Fibroblast of skin of right quadriceps (primary cell): ENCODE data around the gene RTN4R.

Experiments used
- DNase-seq: peaks from one replicate; pipeline ENCODE4 v3.0.0-alpha.2; 2013

RTN4R gene

DNA sequence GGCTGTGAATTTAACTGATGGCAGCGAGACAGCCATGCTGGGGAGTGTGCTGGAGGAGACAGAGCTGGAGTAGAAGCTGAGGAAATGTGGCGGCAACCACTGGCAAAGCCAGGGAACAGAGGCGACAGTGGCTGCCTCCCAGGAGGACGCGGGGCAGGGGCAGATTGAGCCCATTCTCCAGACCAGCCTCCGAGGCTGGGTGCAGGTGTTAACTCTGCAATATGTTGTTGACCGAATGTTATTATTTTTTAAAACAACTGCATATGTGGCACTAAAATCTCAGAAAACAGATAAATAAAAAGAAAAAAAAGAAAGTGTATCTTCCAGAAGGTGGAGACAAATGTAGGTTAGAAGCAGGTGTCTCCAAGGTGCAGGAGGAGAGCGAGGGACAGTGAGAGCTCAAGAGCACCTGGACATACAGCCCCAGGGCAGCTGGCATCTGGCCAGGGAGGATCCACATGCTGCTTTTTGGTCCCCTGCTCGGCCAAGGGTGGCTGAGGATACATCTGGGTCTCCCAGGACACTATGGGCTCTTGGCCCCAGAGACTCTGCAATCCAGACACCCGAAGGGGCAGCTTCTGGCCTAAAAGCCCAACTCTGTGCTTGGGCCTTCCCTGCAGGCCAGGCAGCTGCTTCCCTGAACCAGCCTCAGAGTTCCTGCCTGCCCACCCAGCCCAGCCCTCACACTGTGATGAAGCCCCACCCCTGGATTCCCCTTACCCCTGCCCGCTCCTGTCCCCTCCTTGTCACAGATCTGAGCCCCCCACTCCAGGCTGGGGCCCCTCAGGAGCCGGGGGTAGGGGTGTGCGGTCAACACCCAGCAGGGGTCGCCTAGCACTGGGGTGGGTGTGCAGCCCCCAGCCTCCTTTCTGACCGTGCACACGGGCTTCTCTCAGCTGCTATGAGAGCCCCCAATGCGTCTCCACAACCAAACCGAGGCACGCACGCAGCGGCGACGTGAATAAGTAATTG is 12.9 kb downstream of the RTN4R start:
- DNase-seq, result no peak

DNA sequence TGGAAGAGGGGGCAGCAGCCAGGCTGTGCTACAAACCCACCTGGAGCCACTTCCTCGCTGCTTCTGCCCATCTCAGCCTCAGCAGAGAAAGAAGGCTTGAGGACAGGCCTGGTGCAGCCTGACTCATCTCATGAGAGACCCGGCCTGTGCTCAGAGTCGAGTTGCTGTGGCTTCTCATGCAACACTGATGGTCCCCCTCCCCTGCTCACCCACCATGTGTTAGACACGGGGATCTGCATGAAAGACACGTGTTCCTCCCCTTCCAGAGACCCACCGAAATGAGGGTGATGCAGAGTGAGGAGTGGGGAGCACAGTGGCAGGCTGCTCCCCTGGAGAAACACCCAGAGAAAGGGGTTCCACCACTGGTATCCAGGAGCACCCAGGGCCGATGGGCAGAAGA is 15.0 kb downstream of the RTN4R start:
- DNase-seq, result no peak

DNA sequence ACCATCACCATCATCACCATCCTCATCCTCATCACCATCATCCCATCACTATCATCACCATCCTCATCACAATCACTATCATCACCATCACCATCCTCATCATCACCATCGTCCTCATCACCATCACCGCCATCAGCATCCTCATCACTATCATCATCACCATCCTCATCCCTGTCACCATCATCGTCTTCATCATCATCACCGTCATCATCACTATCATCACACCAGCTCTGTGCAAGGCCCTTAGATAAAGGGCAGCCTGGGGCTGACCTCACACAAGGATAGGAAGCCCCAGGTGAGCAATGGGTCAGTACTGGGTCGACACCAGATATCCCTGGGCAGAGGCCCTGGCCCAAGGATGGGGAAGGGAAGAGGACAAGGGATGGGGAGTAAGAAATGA is 16.1 kb downstream of the RTN4R start:
- no peak for DNase-seq

DNA sequence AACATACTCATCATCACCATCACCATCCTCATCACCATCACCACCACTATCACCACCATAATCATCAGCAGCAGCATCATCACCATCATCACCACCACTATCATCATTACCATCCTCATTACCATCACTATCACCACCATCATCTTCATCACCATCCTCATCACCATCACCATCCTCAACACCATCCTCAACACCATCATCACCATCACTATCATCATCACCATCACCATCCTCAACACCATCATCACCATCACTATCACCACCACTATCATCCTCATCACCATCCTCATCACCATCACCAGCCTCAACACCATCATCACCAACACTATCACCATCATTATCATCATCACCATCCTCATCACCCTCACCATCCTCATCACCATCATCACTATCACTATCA is 16.6 kb downstream of the RTN4R start:
- no peak for DNase-seq

DNA sequence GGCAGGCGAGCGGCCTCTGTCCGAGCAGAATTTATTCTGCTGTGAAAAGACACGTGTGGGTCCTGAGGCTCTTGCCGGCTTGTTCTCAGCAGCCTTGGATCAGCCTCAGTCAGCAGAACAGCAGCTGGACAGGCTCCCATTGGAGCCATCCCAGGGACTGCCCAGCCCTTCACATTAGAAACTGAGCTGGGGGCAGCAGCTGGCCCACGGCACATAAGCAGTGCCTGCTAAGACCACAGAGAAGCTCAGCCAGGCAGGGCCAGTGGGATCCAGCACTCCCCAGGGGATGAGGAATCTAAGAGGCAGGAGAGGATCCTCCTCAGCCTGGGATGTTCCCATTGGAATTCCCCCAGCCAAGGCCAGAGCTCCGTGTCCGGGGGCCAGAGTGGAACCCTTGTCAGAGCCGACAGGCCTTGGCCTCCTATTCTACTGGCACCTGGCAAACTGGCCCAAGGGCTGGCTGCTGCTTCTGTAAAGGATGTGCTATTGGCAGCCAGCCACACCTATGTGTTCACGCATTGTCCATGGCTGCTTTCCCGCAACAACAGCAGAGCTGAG is 18.2 kb downstream of the RTN4R start:
- no peak for DNase-seq

DNA sequence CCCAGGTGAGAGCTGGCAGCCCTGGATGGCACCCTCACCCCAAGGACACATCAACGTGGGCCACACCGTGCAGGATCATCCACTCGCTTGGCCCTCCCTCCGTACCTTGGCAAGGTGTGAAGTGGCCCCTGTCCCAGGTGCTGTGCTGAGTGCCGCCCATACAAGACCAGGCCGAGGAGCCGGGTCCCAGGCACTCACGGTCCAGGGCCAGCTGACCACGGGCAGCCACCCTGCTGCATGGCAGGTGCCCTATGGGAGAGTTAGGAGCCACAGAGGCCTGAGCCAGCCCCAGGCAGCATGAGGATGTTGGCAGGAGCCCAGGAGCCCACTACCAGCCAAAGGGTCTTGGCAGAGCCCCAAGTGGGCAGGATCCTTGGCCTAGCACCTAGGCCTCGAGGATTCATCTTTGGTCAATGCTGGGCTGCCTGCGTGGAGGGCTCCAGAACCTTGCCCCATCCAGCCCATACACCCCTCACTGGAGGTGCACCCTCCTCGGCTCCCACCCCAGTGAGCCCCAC is 19.6 kb downstream of the RTN4R start:
- no peak for DNase-seq

DNA sequence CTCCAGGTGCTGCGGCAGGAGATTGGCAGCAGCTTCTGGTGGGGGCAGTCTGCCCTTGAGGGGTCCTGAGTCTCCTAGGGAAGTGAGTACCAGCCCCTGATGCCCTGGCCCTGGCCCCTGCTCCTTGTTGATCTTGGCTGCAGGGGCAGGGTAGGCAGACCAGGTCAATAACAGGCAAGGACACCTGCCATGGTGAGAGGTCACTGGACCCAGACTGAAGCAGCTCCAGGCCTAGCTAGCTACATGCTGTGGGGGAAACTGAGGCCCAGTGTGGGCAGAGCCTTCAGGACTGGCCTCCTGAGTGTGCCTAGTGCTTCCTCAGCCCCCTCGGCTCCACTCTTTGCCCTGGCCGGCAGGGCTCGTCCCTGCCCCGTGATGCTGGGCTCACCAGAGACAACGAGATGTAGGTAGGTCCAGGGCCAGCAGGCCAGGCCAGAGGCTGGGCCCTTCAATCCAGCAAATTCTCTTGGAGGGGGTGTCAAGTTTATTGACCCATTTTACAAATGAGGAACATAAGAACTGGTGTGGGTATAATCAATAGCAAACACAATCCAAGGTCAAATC is 20.4 kb downstream of the RTN4R start:
- DNase-seq, result no peak

DNA sequence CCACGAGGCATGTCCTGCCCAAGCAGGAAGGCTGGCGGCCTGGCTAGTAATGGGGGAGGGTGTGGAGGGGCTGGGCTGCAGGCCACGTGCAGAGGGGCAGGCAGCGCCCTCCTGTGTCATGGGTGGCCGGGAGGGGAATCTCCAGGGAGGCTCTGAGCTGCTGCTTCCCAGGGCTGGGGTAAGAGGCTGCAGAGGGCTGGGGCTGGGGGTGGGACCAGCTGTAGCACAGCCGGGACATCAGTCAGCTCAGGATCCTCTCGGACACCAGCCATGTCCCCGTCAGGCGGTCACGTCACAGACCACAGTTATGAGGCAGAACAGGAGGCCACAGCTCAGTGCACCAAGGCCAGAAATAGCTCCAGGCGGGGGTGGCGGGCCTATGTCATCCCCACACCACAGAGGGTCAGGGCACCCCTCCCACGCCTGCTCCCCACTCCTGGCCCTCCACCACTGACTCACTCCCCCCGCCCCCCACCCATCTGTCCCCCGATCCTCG is 21.1 kb downstream of the RTN4R start:
- no peak for DNase-seq

DNA sequence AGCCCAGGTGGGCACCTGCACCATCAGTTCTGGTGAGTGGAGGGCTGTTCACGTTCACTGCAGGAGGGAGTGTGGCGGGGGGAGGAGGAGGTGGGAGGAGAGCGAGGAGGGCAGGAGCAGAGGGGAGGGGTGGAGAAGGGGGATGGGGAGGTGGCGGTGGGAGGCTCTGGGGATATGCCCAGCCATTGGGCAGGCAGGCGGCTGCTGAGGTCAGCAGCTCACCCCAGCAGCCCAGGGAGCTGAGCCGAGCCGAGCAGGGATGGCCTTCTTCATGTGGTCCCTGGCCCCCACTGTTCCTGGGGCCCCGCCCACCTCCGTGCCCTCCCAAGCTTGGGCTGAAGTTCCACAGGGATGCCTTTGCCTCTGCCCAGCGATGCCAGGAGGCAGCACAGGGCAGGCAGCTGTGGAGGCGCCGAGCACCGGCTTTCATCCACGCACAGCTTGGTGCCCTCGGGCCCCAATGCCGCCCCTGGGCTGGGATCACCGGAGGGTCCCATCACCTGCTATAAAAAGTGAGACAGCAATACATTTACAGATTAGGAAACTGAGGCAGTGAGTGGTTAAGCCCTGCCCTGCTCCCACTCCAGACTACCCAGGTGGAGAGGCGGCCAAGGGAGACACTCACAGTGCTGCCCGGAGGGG is 21.6 kb downstream of the RTN4R start:
- DNase-seq, result no peak

DNA sequence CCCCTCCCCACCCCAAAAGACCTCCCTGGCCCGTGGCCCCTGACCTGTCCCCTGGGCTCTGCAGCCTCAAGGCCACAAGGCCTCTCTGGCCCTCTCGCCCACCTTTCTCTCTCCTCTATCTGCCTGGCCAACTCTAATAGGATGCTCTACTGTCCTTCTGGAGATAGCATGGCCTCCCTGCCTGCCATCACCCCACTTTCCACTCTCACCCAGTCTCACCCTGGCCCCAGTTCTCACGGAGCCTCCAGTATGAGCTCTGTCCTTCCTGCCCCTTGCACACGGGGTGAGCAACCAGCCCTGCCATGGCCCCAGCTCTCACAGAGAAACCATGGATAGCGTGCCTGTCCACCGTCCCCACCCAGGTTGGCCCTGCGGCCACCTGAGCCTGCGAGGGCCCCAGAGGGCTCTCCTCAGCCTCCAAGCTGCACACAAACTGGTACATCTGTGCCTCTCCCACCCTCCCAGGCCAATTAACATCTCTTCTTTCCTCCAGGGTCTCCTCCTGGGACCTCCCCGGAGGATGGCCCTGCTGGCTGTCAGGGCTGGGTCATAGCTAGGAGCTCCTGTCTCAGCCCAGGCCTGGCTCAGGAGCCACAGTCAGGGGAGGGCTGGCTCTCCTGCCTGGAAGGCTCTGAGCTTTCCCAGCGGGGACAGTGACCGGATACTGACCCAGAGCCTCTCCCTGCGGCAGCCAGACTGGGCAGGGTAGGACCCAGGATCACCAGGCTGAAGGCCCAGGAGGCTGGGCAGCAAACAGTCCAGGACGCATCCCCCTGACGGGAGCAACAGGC is 22.3 kb downstream of the RTN4R start:
- no peak for DNase-seq

DNA sequence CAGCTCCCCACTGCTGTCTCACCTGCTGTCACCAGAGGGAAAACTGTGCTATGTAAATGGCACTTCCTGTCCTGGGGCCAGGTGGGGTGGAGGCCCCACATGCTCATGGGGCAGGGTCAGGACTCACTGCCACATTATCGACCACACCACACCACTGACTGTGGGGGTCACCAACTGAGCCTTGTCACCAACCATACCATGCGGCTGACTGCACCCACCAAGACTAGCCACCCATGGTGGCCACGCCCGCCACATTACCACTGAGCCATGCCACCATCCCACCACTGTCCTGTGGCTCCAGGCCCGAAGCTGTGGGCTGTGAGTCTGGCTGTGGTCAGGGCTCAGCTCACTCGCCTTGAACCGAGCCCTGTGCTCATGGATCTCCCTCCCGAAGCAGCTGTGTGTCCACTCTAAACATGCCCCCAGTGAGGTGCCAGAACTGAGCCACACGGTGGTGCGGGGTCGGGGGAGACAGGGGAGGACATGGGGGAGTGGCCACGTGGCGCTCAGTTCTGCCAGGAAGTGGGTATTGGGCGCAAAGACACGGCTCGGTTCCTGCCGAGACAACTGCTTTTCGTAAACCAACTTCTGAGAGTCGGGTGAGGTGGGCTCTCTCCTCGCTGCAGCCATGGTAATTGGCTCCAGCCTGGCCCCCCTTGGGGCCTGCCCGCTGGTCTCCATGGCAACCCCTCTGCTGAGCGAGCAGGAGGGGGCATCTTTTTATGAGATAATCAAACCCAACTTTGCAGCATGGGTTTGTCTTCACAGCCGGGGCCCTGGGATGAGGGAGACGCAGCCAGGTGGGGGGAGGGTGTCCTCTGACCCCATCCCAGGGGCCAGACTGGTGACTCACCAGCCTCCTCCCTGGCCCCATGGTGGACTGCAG is 23.2 kb downstream of the RTN4R start:
- DNase-seq, result peak; percentile 13

DNA sequence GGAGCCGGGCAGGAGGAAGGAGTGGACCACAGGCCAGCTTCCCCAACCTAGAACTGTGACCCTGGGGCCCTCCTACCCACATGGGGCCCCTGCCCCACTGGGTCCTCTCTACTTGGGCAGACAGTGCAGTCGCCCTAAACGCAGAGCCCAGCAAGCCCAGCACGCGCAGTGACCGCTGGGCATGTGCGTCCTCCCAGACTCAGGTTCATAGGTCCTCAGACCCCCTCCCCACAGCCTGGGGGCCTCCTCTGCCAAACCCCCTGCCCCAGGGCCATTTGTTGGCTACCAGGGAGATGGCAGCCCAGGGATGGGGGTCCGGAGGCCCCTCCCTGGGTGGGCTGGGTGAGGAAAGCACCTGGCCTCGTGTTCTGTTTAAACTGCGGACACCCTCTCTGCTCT is 23.9 kb downstream of the RTN4R start:
- no peak for DNase-seq

DNA sequence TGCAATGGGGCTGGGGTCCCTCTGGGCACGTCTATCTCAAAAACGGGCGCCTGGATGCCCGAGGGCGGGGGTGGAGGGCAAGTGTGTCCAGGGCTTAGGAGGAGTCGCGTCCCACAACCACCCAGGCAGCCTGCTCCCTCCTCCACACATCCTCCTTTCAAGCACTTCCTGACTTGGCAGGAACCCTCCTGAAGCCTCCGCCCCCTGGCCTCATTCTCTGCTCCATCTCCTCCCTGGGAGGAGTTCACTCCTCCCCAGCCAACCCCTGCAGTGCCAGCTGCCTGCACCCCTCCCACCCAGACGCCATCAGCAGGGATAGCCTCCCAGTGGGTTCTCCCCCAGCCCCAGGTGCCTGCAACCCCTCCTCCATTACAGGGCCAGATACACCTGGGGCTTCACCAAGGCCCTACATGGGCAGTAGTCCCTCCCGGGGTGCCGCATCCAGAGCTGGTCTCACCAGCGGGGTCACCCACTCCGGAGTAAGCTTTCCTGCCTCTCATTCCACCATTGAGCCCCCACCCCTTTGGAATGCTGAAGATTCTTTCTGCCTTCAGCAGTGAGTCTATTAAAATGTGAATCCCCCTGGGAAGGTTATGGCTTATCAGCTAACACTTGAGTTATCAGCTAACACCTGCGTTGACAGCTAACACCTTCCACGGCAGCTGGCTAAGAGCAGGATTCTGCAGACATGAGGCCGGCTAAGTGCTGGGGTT is 24.4 kb downstream of the RTN4R start:
- DNase-seq, result peak; percentile 80

DNA sequence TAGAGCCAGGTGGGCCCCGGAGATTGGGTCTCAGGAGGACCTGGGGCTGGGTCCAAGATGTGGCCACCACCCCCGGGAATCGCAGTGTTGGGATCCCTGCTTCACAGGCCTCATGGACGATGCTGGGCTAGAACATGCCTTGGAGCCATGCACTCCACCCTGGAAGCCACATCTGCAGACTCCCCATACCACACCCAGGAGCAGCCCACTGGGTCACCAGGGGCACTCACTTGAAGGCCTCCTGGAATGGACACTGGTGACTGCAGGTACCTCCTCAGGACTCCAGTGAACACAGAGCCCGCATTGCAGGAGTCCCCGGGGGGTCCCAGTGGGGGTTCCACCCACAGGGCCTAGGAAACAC is 25.0 kb downstream of the RTN4R start:
- DNase-seq, result no peak

DNA sequence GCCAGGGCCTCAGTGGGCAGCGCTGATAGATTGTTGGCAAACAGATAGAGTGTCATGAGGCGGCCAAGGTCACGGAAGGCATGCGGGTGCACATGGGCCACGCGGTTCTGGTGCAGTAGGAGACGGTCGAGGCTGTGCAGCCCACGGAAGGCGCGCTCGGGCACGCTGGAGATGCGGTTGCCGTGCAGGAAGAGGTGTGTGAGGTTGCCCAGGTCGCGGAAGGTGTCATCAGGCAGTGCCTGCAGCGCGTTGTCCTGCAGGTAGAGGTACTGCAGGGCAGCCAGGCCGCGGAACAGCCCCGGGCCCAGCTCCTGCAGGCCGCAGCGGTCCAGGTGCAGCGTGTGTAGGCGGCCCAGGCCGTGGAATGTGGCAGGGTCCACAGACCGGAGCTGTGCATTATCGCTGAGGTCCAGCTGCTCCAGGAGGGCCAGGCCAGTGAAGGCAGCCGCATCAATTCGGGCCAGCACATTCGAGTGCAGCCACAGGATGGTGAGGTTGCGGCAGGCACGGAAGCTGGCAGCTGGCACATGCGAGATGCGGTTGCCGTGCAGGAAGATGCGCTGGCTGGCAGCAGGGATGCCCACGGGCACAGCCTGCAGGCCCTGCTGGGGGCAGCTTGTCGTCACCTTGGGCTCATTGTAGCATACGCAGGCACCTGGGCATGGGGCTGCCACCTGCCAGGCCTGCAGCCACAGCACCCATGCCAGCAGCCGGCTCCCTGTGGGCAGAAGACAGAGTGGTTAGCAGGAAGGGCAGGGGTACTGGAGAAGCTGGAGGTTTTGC is 25.5 kb downstream of the RTN4R start:
- DNase-seq, result no peak

DNA sequence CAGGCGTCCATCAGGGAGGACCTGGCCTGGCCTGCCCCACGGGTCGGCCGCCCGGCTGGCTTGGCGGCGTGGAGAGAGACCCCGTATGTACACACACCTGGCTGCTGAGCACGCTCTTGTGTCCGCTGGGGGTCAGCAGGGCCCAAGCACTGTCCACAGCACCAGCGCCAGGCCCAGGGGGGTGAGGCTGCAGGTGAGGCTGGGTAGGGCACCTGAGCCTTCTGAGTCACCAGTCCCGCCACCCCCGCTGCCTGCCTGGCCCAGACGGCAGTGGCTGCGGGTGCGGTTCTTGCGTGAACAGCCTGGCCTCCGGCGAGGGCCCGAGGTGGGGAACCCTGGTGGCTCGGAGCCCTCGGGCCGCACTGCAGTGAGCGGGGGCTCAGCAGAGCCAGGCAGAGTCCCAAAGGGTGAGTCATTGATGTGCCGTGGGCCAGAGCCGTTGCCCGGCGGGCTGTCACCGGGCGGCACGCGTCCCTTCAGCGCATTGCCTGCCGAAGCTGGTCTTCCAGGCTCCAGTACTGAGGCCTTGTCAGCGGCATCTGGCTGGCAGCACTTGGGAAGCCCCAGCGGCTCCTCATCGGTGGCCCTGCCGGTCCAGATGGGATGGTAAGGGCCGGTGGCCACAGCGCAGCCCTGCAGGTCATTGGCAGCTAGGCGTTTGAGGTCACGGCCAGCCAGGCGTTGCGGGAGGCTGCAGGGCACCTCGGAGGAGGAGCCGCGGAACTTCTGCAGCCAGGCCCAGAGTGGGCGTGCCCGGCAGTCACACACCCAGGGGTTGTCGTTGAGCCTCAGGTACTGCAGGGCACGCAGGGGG is 26.3 kb downstream of the RTN4R start:
- no peak for DNase-seq

DNA sequence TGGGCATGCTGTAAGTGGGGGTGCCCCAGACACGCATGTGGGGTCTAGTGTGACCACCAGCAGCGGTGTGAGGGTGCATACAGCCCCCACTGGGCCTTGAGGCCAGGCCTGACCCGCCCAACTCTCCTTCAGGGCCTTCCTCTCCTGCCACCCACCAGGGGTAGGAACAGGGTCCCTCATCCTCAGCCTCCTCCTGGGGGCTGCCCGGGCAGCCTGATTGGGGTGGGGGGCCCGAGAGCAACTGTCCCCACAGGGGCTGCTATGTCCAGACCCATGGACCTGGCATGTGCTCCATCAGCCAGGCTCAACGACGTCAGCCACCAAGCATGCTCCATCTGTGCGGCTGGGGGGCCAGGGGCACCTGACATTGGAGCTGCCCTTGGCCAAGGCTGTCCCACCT is 27.2 kb downstream of the RTN4R start:
- DNase-seq, result no peak

DNA sequence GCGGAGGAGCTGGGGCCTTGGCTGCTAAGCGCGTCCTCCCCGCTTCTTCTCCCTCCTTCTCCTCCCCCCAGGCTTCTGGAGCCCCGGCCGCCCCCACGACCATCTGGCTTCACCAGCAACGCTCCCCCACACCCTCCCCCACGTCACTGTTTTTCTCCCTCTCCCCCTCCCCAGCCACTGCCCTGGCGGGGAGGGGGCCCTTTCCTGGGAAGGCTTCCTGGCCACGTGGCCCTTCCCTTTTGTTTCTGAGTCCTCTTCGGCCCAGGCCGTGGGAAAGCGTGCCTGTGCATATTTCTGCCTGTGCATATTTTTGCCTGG is 27.7 kb downstream of the RTN4R start:
- peak; percentile 18 for DNase-seq
